CD14-positive monocyte (primary cell): ENCODE data around the gene LILRB3. TPM values are rescaled to one million over a fixed set of nuclear protein-coding genes. Genes with fewer than 3 reads are reported as not detected.
A peak's percentile ranks its signal among the peaks of the same experiment; 100 is the strongest.

Source experiments
- DNase-seq, 3 donors: peaks; one replicate each; pipeline ENCODE4 v3.0.0-alpha.2; 2011 to 2022
- H2AFZ ChIP-seq: 2 replicates; pipeline ENCODE4 v1.6.0; 2012; ENCODE audit warnings: mild to moderate bottlenecking, low read depth, low read length, inconsistent platforms; ENCODE audit not compliant: insufficient read depth, poor library complexity, severe bottlenecking
- H3K27ac ChIP-seq, 2 donors: 1 replicate in 1 of 2; 2 replicates in 1 of 2; pipeline ENCODE4 v1.5.1; 2012 to 2013; ENCODE audit warnings: low read length in 2 of 2, control low read depth in 1 of 2, inconsistent platforms in 1 of 2, low read depth in 1 of 2, mild to moderate bottlenecking in 1 of 2
- H3K27me3 ChIP-seq, 2 donors: one replicate each; pipeline versions ENCODE4 v1.6.0 to v1.6.1; 2011 to 2013; ENCODE audit warnings: low read length in 2 of 2; ENCODE audit not compliant: control insufficient read depth in 2 of 2, insufficient read depth in 2 of 2
- H3K36me3 ChIP-seq, 2 donors: replicated peaks in 1 of 2; 1 replicate in 1 of 2; 2 replicates in 1 of 2; pipeline versions ENCODE4 v1.5.1 to v1.6.1; 2012 to 2013; ENCODE audit warnings: low read length in 2 of 2, control low read depth in 1 of 2, inconsistent platforms in 1 of 2, mild to moderate bottlenecking in 1 of 2; ENCODE audit not compliant: insufficient read depth in 2 of 2, control insufficient read depth in 1 of 2
- H3K4me1 ChIP-seq, 2 donors: 1 replicate in 1 of 2; 2 replicates in 1 of 2; pipeline versions ENCODE4 v1.5.1 to v1.6.1; 2012 to 2013; ENCODE audit warnings: low read length in 2 of 2, control low read depth in 1 of 2, inconsistent platforms in 1 of 2, mild to moderate bottlenecking in 1 of 2, moderate library complexity in 1 of 2; ENCODE audit not compliant: insufficient read depth in 2 of 2, control insufficient read depth in 1 of 2
- H3K4me2 ChIP-seq: replicated peaks from 2 replicates; pipeline ENCODE3; 2012; ENCODE audit warnings: low read length, moderate library complexity, mild to moderate bottlenecking; ENCODE audit not compliant: poor library complexity, severe bottlenecking; ENCODE audit errors: extremely low read depth
- H3K4me3 ChIP-seq, 3 experiments: fragments of 200-600 bp in 1 of 3; sonication (generic) in 1 of 3; replicated peaks in 1 of 3; 1 replicate in 2 of 3; 2 replicates in 1 of 3; pipeline ENCODE4 v1.5.1; 2011 to 2013; ENCODE audit warnings: low read length in 3 of 3, mild to moderate bottlenecking in 3 of 3, control low read depth in 2 of 3, low read depth in 2 of 3, inconsistent platforms in 1 of 3, moderate library complexity in 1 of 3
- H3K79me2 ChIP-seq: 2 replicates; pipeline ENCODE4 v1.6.0; 2012; ENCODE audit warnings: mild to moderate bottlenecking, control low read depth, inconsistent platforms, low read length, moderate library complexity; ENCODE audit not compliant: insufficient read depth
- H3K9ac ChIP-seq: 2 replicates; pipeline ENCODE4 v1.6.0; 2017; ENCODE audit warnings: low read length, mild to moderate bottlenecking; ENCODE audit not compliant: insufficient read depth, poor library complexity, severe bottlenecking
- H3K9me3 ChIP-seq, 2 donors: replicated peaks in 1 of 2; 1 replicate in 1 of 2; 2 replicates in 1 of 2; pipeline versions ENCODE4 v1.5.1 to v1.6.1; 2012 to 2013; ENCODE audit warnings: low read length in 2 of 2, control low read depth in 1 of 2; ENCODE audit not compliant: control insufficient read depth in 1 of 2, insufficient read depth in 1 of 2
- H4K20me1 ChIP-seq: 2 replicates; pipeline ENCODE4 v1.6.0; 2012; ENCODE audit warnings: mild to moderate bottlenecking, low read length, control low read depth, moderate library complexity; ENCODE audit not compliant: insufficient read depth
- H3K27ac Mint-ChIP-seq, 7 donors: one replicate each; pipeline ENCODE4 v1.8.0; 2020; ENCODE audit warnings: mild to moderate bottlenecking in 7 of 7, mixed read lengths in 7 of 7, moderate library complexity in 6 of 7, inconsistent platforms in 2 of 7
- H3K27me3 Mint-ChIP-seq, 3 donors: one replicate each; pipeline ENCODE4 v1.8.0; 2021 to 2022; ENCODE audit warnings: low read depth in 3 of 3, mild to moderate bottlenecking in 3 of 3, mixed read lengths in 3 of 3, moderate library complexity in 3 of 3, inconsistent platforms in 1 of 3
- H3K36me3 Mint-ChIP-seq, 2 donors: one replicate each; pipeline ENCODE4 v1.8.0; 2020; ENCODE audit warnings: mixed read lengths in 2 of 2, inconsistent platforms in 1 of 2, mild to moderate bottlenecking in 1 of 2
- H3K4me1 Mint-ChIP-seq: one replicate; pipeline ENCODE4 v1.8.0; 2020; ENCODE audit warnings: mild to moderate bottlenecking, mixed read lengths
- H3K4me3 Mint-ChIP-seq, 2 donors: one replicate each; pipeline ENCODE4 v1.8.0; 2020; ENCODE audit warnings: mild to moderate bottlenecking in 2 of 2, mixed read lengths in 2 of 2, moderate library complexity in 1 of 2
- H3K9me3 Mint-ChIP-seq, 7 donors: one replicate each; pipeline ENCODE4 v1.8.0; 2020 to 2022; ENCODE audit warnings: mixed read lengths in 7 of 7, mild to moderate bottlenecking in 6 of 7, moderate library complexity in 6 of 7, inconsistent platforms in 2 of 7
- WGBS: methylation state at CpG from one replicate; pipeline ENCODE4 v1.1.5; 2013; ENCODE audit warnings: missing lambda C conversion rate; ENCODE audit not compliant: insufficient coverage; 5-methylcytosine and 5-hydroxymethylcytosine counted together
- intact Hi-C, 2 donors: fragments of 100-400 bp; cut with micrococcal nuclease; formaldehyde crosslinking; loops; one replicate each; pipeline versions ENCODE4 v1.15.0 to v1.15.1; 2023
- polyA plus RNA-seq, 3 donors: library from polyadenylated mRNA; depleted of rRNA in 1 of 3; unstranded in 2 of 3; stranded (reverse) in 1 of 3; fragments of 300-500 nt in 2 of 3; fragments of >200 nt in 1 of 3; fragmentation: Illumina TruSeq in 2 of 3; gene quantifications; 1 replicate in 2 of 3; 2 replicates in 1 of 3; pipeline ENCODE4 v1.2.3, GENCODE V29; 2012 to 2021
- TF ChIP-seq, protein P1 (sequence below): fragments of 200-600 bp; IDR thresholded peaks from one replicate; pipeline ENCODE4 v1.8.0; 2022; ENCODE audit warnings: antibody characterized with exemption, mild to moderate bottlenecking

LILRB3 gene
- polyA plus RNA-seq, 3 donors = 62.9 to 455 (median 104) TPM

DNA sequence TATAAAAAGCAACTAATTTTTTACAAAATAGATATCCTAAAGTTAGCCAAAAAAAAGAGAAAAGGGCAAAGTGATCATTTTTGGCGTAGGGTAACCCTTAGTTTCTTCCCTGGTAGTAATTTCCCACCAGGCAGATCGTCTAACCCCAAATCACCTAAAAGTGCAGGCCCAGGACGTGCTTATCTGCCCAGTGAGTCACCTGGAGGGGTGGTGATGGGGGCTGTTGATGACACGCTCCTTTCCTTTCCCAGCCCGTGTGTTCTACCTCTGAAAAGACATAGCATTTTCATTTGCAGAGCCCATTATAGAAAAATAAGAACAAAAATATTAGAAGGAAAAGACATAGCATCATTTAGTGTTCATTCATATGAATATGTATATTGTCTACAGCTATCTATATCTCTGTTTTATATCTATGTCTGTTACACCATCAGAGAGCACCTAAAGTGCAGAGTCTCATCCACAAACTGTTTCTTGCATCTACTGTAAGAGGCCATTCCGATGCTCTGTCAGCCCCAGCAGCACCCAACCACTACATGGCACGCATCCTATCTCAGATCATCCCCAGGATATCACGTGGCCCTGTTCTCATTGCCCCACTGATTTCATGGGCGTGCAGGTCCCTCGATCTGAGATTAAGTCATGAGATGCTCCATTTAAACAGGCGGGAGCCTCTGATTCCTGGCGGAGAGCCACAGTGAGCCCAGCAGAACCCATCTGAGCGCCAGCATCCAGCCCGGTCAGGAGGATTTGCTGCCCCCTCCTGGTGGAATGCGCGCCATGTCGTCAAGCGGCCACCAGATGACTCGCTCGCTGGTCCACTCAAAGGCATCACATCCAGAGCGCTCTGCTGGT lies 8.5 kb upstream of the LILRB3 start:
- H3K4me1 ChIP-seq = peaks cover 14 to 20% of the 10 kb centered on the region in 2 donors
- H3K36me3 Mint-ChIP-seq = peaks cover 10 to 28% of the 10 kb centered on the region in 2 donors
- no peak overlapping the region for H3K9ac ChIP-seq
- H2AFZ ChIP-seq = no peak overlapping the region
- peaks cover 8 to 9% of the 10 kb centered on the region in 2 donors for H3K36me3 ChIP-seq
- H4K20me1 ChIP-seq = no peaks in the 10 kb centered on the region
- no peaks in the 10 kb centered on the region for H3K9me3 ChIP-seq
- TF ChIP-seq, protein P1, sequence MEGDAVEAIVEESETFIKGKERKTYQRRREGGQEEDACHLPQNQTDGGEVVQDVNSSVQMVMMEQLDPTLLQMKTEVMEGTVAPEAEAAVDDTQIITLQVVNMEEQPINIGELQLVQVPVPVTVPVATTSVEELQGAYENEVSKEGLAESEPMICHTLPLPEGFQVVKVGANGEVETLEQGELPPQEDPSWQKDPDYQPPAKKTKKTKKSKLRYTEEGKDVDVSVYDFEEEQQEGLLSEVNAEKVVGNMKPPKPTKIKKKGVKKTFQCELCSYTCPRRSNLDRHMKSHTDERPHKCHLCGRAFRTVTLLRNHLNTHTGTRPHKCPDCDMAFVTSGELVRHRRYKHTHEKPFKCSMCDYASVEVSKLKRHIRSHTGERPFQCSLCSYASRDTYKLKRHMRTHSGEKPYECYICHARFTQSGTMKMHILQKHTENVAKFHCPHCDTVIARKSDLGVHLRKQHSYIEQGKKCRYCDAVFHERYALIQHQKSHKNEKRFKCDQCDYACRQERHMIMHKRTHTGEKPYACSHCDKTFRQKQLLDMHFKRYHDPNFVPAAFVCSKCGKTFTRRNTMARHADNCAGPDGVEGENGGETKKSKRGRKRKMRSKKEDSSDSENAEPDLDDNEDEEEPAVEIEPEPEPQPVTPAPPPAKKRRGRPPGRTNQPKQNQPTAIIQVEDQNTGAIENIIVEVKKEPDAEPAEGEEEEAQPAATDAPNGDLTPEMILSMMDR = peak; percentile 89
- H3K27me3 ChIP-seq = peaks cover 0 to 13% of the 10 kb centered on the region in 2 donors
- intact Hi-C loops = loop anchor here (1.0 to 5.0 kb wide), 4 partner anchors 23 to 64 kb away; partner anchors contain the start of gene TSEN34 (in 1 of the 2)
- H3K79me2 ChIP-seq = no peaks in the 10 kb centered on the region
- H3K27ac Mint-ChIP-seq = peak overlapping the region in 5 of 7 donors; percentile 46 to 88 (median 67)
- H3K4me2 ChIP-seq = peak overlapping the region; percentile 22
- H3K27ac ChIP-seq = no peak overlapping the region
- 16% methylated on average over 15 of the region's 21 CpGs for WGBS
- peak; percentile 57 to 88 (median 83) for DNase-seq
- H3K4me3 Mint-ChIP-seq = peak overlapping the region in 1 of 2 donors; percentile 26
- H3K27me3 Mint-ChIP-seq = peaks cover 6 to 8% (median 7%) of the 10 kb centered on the region in 3 donors
- H3K9me3 Mint-ChIP-seq = peaks cover 0 to 4% (median 0%) of the 10 kb centered on the region in 7 donors
- no peak overlapping the region for H3K4me3 ChIP-seq
- H3K4me1 Mint-ChIP-seq = peaks cover 21% of the 10 kb centered on the region

DNA sequence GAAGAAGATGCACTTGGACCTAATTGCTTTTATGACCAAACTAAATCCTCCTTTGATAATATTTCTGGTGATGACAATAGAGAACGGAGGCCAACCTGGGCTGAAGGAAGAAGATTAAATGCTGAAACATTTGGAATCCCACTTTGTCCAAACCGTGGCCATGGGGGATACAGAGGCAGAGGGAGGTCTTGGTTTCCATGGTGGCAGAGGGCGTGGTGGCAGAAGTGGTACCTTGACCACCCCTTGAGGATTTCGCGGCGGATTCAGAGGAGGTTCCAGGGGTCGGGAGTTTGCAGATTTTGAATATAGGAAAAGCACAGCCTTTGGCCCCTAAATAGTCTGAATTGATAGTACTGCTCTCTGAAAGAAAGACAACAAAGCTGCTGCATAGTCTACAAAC lies 7.2 kb upstream of the LILRB3 start:
- Histone ChIP-seq H3K4me2 (no peak overlapping the region), H3K27me3 (peaks cover 0 to 7% of the 10 kb centered on the region in 2 donors), H3K4me3 (no peak overlapping the region), H4K20me1 (no peaks in the 10 kb centered on the region), H3K36me3 (no peaks in the 10 kb centered on the region), H3K79me2 (no peaks in the 10 kb centered on the region), H3K9me3 (no peaks in the 10 kb centered on the region), H2AFZ (no peak overlapping the region), H3K4me1 (peaks cover 12 to 18% of the 10 kb centered on the region in 2 donors), H3K9ac (no peak overlapping the region), H3K27ac (no peak overlapping the region)
- Mint-ChIP-seq H3K27me3 (peaks cover 6 to 7% (median 7%) of the 10 kb centered on the region in 3 donors), H3K36me3 (peaks cover 0 to 19% of the 10 kb centered on the region in 2 donors), H3K27ac (peak overlapping the region in 3 of 7 donors; percentile 1 to 25 (median 2)), H3K9me3 (peaks cover 0 to 1% (median 0%) of the 10 kb centered on the region in 7 donors), H3K4me3 (no peak overlapping the region), H3K4me1 (peaks cover 18% of the 10 kb centered on the region)
- intact Hi-C loops = loop anchor here (2.0 to 5.0 kb wide), 3 partner anchors 21 to 63 kb away; no protein-coding TSS in a partner anchor
- 96% methylated on average over 7 of the region's 7 CpGs for WGBS
- no peak for DNase-seq
- TF ChIP-seq, protein P1 = no peak
